ENCODE data around the gene HPX. TPM values are rescaled to one million over a fixed set of nuclear protein-coding genes. Genes with fewer than 3 reads are reported as not detected.

Gene HPX
- total and polyA plus RNA-seq, 9 donors = 0.46 to 4.1 (median 2.4) TPM

DNA sequence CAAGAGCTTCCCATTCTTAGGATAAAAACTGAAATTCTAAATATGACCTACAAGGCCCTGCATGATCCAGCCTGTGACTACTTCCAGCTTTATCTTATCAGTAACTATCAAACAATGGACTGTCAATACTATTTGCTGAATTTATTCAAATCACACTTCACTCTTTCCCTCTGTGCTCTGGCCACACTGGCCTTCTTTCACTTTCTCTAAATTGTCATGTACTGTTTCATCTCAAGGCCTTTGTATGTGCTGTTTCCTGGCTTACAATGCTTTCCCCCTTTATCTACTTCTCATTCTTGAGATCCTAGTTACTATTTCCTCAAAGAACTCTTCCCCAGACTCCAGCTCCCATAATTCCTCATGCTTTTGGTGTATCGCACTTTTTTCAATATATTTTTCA is 46.2 kb upstream of the HPX start:
- no peaks in the 10 kb centered on the region for H3K36me3 ChIP-seq
- no peak for TF ChIP-seq POLR2A (IDR thresholded peaks at IDR 0.05)
- TF ChIP-seq EP300 (IDR thresholded peaks at IDR 0.05) = no peak
- TF ChIP-seq, protein P1, sequence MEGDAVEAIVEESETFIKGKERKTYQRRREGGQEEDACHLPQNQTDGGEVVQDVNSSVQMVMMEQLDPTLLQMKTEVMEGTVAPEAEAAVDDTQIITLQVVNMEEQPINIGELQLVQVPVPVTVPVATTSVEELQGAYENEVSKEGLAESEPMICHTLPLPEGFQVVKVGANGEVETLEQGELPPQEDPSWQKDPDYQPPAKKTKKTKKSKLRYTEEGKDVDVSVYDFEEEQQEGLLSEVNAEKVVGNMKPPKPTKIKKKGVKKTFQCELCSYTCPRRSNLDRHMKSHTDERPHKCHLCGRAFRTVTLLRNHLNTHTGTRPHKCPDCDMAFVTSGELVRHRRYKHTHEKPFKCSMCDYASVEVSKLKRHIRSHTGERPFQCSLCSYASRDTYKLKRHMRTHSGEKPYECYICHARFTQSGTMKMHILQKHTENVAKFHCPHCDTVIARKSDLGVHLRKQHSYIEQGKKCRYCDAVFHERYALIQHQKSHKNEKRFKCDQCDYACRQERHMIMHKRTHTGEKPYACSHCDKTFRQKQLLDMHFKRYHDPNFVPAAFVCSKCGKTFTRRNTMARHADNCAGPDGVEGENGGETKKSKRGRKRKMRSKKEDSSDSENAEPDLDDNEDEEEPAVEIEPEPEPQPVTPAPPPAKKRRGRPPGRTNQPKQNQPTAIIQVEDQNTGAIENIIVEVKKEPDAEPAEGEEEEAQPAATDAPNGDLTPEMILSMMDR (IDR thresholded peaks at IDR 0.05) = no peak
- no peaks in the 10 kb centered on the region for H3K9me3 ChIP-seq
- no peak for DNase-seq
- H3K27me3 ChIP-seq = no peaks in the 10 kb centered on the region
- no peak overlapping the region for H3K27ac ChIP-seq
- WGBS, 3 donors = 83 to 93% (median 89%) methylated on average over 1 of the region's 1 CpG
- peaks cover 4% of the 10 kb centered on the region for H3K4me1 ChIP-seq (ENCODE audit: insufficient read depth)
- H3K4me3 ChIP-seq = no peak overlapping the region
- intact Hi-C loops (cut with DNase I) = no loop called here

DNA sequence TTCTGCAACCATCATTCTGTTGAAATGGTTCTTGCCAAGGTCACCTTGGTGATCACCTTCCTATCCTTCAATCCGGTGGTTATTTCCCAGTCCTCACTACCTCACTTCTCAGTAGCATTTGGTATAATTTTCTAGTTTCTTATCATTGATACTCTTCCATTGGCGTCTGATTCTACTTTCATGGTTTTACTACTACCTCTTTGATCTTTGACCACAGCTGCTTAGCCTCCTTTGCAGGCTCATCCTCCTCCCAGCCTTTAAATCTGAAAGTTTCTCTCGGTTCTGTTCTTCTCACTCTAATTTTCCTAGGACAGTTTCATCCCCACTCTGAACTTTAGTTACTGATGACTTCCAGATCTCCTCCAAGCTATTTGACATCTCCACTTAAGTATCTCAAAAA is 45.5 kb upstream of the HPX start:
- 71 to 86% (median 83%) methylated on average over 3 of the region's 3 CpGs for WGBS, 3 donors

DNA sequence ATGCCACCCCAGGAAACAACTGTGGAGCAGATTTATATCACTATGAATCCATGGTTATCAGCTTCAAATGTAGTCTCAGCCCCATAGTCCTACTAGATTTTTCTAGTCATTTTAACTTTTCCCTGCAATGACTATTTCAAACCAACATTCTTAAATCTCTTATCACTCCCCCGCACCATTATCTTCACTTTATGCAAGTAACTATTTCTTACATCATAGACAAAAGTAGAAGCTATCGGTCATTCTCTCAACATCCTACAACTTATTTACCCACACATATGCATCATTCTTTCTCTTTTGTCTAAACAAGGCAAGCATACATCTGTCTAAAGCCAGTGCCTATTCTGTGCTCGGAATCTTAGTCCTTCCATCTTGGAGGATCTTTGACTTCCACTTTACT is 44.9 kb upstream of the HPX start:
- no peaks in the 10 kb centered on the region for H3K36me3 ChIP-seq
- DNase-seq = no peak
- no peaks in the 10 kb centered on the region for H3K9me3 ChIP-seq
- no peak overlapping the region for H3K27ac ChIP-seq
- peaks cover 5% of the 10 kb centered on the region for H3K4me1 ChIP-seq (ENCODE audit: insufficient read depth)
- TF ChIP-seq, protein P1 (IDR thresholded peaks at IDR 0.05) = no peak
- no peak for TF ChIP-seq POLR2A (IDR thresholded peaks at IDR 0.05)
- TF ChIP-seq EP300 (IDR thresholded peaks at IDR 0.05) = no peak
- H3K4me3 ChIP-seq = no peak overlapping the region
- intact Hi-C loops (cut with DNase I) = no loop called here
- 43 to 76% (median 74%) methylated on average over 3 of the region's 3 CpGs for WGBS, 3 donors
- H3K27me3 ChIP-seq = no peaks in the 10 kb centered on the region

More for the DNA sequence above, 45.5 kb upstream of the HPX start:
- TF ChIP-seq EP300 (IDR thresholded peaks at IDR 0.05) (no peak), POLR2A (IDR thresholded peaks at IDR 0.05) (no peak)
- TF ChIP-seq, protein P1 (IDR thresholded peaks at IDR 0.05) = no peak
- Histone ChIP-seq H3K4me1 (ENCODE audit: insufficient read depth) (peaks cover 5% of the 10 kb centered on the region), H3K36me3 (no peaks in the 10 kb centered on the region), H3K4me3 (no peak overlapping the region), H3K27me3 (no peaks in the 10 kb centered on the region), H3K27ac (no peak overlapping the region), H3K9me3 (no peaks in the 10 kb centered on the region)
- intact Hi-C loops (cut with DNase I) = no loop called here
- no peak for DNase-seq

DNA sequence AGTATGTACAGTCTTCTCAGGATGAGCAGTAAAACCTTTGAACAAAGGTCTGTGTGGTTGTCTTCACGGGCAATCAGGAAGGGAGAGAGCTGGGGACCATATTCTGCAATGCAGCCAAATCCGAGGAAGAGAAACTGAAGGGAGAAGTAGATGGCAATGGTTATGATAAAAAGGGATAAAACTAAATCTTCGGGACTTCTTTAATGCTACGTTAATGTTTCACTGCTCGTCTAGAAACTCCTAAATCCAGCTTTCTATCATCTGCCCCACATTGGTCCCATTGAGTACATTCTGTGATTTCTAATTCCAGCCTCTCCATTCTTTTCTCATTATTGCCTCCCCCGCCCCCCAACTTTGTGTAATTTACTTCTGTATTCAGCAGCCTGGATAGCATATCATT is 42.2 kb upstream of the HPX start:
- Histone ChIP-seq H3K27ac (no peak overlapping the region), H3K4me3 (no peak overlapping the region)
- TF ChIP-seq EP300 (IDR thresholded peaks at IDR 0.05) = no peak
- TF ChIP-seq, protein P1 (IDR thresholded peaks at IDR 0.05) = no peak
- no peak for TF ChIP-seq POLR2A (IDR thresholded peaks at IDR 0.05)

More for the DNA sequence above, 42.2 kb upstream of the HPX start:
- WGBS, 3 donors = 83 to 87% (median 84%) methylated on average over 6 of the region's 6 CpGs
- Histone ChIP-seq H3K4me1 (ENCODE audit: insufficient read depth) (peaks cover 9% of the 10 kb centered on the region), H3K9me3 (no peaks in the 10 kb centered on the region), H3K36me3 (no peaks in the 10 kb centered on the region), H3K27me3 (no peaks in the 10 kb centered on the region)
- DNase-seq = no peak
- intact Hi-C loops (cut with DNase I) = loop anchor here in 1 of 4 donors (5.0 kb wide), 1 partner anchor 134 kb away; the partner anchor contains the start of gene TPP1
